Body of pancreas (tissue), 4 donors: ENCODE results near the gene LTA. TPM values are rescaled to one million over a fixed set of nuclear protein-coding genes. Genes with fewer than 3 reads are reported as not detected.
A peak's percentile ranks its signal among the peaks of the same experiment; 100 is the strongest.

Experiments
- ATAC-seq: fragments of 150-250 bp; one replicate; pipeline ENCODE4 v1.9.1; 2016
- DNase-seq, 4 donors: peaks; one replicate each; pipeline ENCODE4 v3.0.0-alpha.2; 2019
- H3K27ac ChIP-seq, 4 donors: fragments of 200-600 bp; sonication (generic); 1 replicate in 3 of 4; 2 replicates in 1 of 4; pipeline versions ENCODE4 v1.5.1 to v1.6.1; 2016 to 2019; ENCODE audit warnings: mild to moderate bottlenecking in 1 of 4, mixed read lengths in 1 of 4, moderate library complexity in 1 of 4
- H3K27me3 ChIP-seq, 2 donors: fragments of 200-600 bp; sonication (generic); one replicate each; pipeline ENCODE4 v1.6.0; 2016; ENCODE audit warnings: mild to moderate bottlenecking in 1 of 2
- H3K36me3 ChIP-seq, 2 donors: fragments of 200-600 bp; sonication (generic); replicated peaks in 1 of 2; 2 replicates each; pipeline ENCODE4 v1.5.1; 2016; ENCODE audit warnings: low read depth in 2 of 2; ENCODE audit not compliant: insufficient read depth in 1 of 2
- H3K4me1 ChIP-seq: fragments of 200-600 bp; sonication (generic); one replicate; pipeline ENCODE4 v1.6.0; 2016
- H3K4me3 ChIP-seq, 2 donors: fragments of 200-600 bp; sonication (generic); 1 replicate in 1 of 2; 2 replicates in 1 of 2; pipeline ENCODE4 v1.5.1; 2016 to 2019
- H3K9me3 ChIP-seq, 3 donors: fragments of 200-600 bp; sonication (generic); 1 replicate in 2 of 3; 2 replicates in 1 of 3; pipeline ENCODE4 v1.5.1; 2016
- CTCF ChIP-seq, 7 experiments: fragments of 450-650 bp in 4 of 7; fragments of 200-600 bp in 3 of 7; sonication (generic) in 3 of 7; IDR thresholded peaks; one replicate each; pipeline ENCODE4 v1.5.1; 2016 to 2019; ENCODE audit warnings: antibody characterized with exemption in 7 of 7
- POLR2A ChIP-seq, 3 donors: fragments of 450-650 bp; IDR thresholded peaks; one replicate each; pipeline ENCODE4 v1.6.1; 2016; ENCODE audit warnings: antibody characterized with exemption in 3 of 3, mild to moderate bottlenecking in 2 of 3
- WGBS, 2 donors: methylation state at CpG; one replicate each; pipeline ENCODE4 v1.1.5; 2017; 5-methylcytosine and 5-hydroxymethylcytosine counted together
- intact Hi-C: fragments of 100-400 bp; cut with DNase I; formaldehyde crosslinking; loops from one replicate; pipeline ENCODE4 v1.15.1; 2023
- total RNA-seq, 2 donors: library from RNA; depleted of rRNA; stranded (reverse); fragments of >200 nt; gene quantifications; one replicate each; pipeline ENCODE4 v1.1.0, GENCODE V29; 2016

Gene LTA
- total RNA-seq, 2 donors from 2014 or later: not detected

GRCh38 chr6:31577579-31577966, 5.5 kb downstream of the LTA start:
- no peak for DNase-seq
- 83 to 85% methylated on average over 3 of the region's 3 CpGs for WGBS, 2 donors
- H3K4me3 ChIP-seq: no peak overlapping the region

GRCh38 chr6:31578184-31579118, 6.4 kb downstream of the LTA start:
- WGBS, 2 donors: 60 to 68% methylated on average over 9 to 12 of the region's 12 CpGs
- DNase-seq: peak; percentile 56 to 73 (median 68)
- Histone ChIP-seq H3K4me3 (no peak overlapping the region), H3K27me3 (no peaks in the 10 kb centered on the region), H3K27ac (peak overlapping the region in 3 of 4 donors; percentile 10 to 70 (median 63)), H3K9me3 (no peaks in the 10 kb centered on the region), H3K4me1 (peaks cover 40% of the 10 kb centered on the region), H3K36me3 (no peaks in the 10 kb centered on the region)
- intact Hi-C loops: no loop called here
- peak; percentile 40 for ATAC-seq
- no peak for TF ChIP-seq CTCF (IDR thresholded peaks at IDR 0.05)
- peak in 2 of 3 donors; percentile 23 to 37 for TF ChIP-seq POLR2A (IDR thresholded peaks at IDR 0.05)

More at GRCh38 chr6:31577579-31577966, 5.5 kb downstream of the LTA start:
- H3K4me1 ChIP-seq: peaks cover 40% of the 10 kb centered on the region
- H3K36me3 ChIP-seq: no peaks in the 10 kb centered on the region
- TF ChIP-seq POLR2A (IDR thresholded peaks at IDR 0.05): no peak
- no peak for TF ChIP-seq CTCF (IDR thresholded peaks at IDR 0.05)
- no peaks in the 10 kb centered on the region for H3K9me3 ChIP-seq
- intact Hi-C loops: no loop called here
- no peak for ATAC-seq
- H3K27ac ChIP-seq: peak overlapping the region in 1 of 4 donors; percentile 70
- H3K27me3 ChIP-seq: no peaks in the 10 kb centered on the region

GRCh38 chr6:31579119-31579505, 7.0 kb downstream of the LTA start:
- H3K36me3 ChIP-seq: no peaks in the 10 kb centered on the region
- H3K4me1 ChIP-seq: peaks cover 40% of the 10 kb centered on the region
- peak overlapping the region in 2 of 4 donors; percentile 63 to 70 for H3K27ac ChIP-seq
- H3K27me3 ChIP-seq: no peaks in the 10 kb centered on the region
- no peaks in the 10 kb centered on the region for H3K9me3 ChIP-seq
- 88 to 89% methylated on average over 3 of the region's 3 CpGs for WGBS, 2 donors
- intact Hi-C loops: no loop called here
- TF ChIP-seq CTCF (IDR thresholded peaks at IDR 0.05) (no peak), POLR2A (IDR thresholded peaks at IDR 0.05) (no peak)
- DNase-seq (no peak), ATAC-seq (no peak)
- no peak overlapping the region for H3K4me3 ChIP-seq

- H3K27ac ChIP-seq: peak overlapping the region in 1 of 4 donors; percentile 70
Measured at GRCh38 chr6:31579546-31580437, 7.7 kb downstream of the LTA start.

More at GRCh38 chr6:31579546-31580437, 7.7 kb downstream of the LTA start:
- H3K9me3 ChIP-seq: no peaks in the 10 kb centered on the region
- no peak overlapping the region for H3K4me3 ChIP-seq
- no peaks in the 10 kb centered on the region for H3K36me3 ChIP-seq
- no peaks in the 10 kb centered on the region for H3K27me3 ChIP-seq
- H3K4me1 ChIP-seq: peaks cover 40% of the 10 kb centered on the region
- WGBS, 2 donors: 86 to 87% methylated on average over 8 of the region's 8 CpGs
- no peak for TF ChIP-seq POLR2A (IDR thresholded peaks at IDR 0.05)
- TF ChIP-seq CTCF (IDR thresholded peaks at IDR 0.05): no peak
- intact Hi-C loops: no loop called here
- ATAC-seq: no peak
- no peak for DNase-seq
